ENCODE measurements around the gene SELENOW. TPM values are rescaled to one million over a fixed set of nuclear protein-coding genes. Genes with fewer than 3 reads are reported as not detected.
A peak's percentile ranks its signal among the peaks of the same experiment; 100 is the strongest.

Gene SELENOW
- total and polyA plus RNA-seq, 2 of the 8 experiments (the other 6 are each of a cell fraction or from before 2014, with no cell fraction given): 371 to 588 TPM

DNA sequence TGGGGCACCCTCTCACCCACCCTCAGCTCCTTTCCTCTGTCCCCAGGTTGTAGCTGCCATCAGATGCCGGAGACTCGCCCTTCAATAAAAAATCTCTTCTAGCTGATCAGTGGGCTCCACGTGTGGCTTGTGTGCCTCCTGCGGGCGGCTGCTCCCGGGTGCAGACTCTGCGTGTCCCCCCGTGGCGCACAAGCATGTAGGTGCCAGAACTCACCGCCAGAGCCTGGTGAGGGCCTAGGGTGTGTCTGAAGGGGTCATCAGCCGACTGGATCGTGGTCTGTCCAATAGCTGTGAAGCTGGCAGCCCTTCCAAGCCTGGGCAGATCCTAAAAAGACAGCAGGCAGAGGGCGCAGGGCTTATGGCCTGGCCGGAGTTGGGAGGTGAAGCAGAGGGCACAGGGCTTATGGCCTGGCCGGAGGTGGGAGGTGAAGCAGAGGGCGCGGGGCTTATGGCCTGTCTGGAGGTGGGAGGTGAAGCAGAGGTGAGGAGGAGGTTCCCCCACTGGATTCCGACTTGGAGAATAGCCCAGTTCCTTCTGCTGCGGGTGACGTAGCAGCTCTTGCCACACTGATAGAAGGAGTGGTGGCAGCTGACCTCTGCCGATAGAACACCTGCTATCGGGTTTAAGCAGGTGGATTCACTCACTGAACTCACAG is 21.4 kb upstream of the SELENOW start:
- no peak overlapping the region for H3K4me2 ChIP-seq (ENCODE audit: insufficient read depth in 1 of 2, low read depth in 2 of 2, low read length in 2 of 2)
- H2BK15ac ChIP-seq (ENCODE audit: low read length): no peak overlapping the region
- TF ChIP-seq TAF1 (IDR thresholded peaks at IDR 0.05; ENCODE audit: low read depth, low read length) (no peak), POLR2A (IDR thresholded peaks at IDR 0.05; ENCODE audit: control extremely low read depth in 1 of 2, low read depth in 2 of 2, low read length in 2 of 2) (peak in 1 of 2 experiments; percentile 37; a peak in 2 of 3 replicates)
- TF ChIP-seq, protein P1, sequence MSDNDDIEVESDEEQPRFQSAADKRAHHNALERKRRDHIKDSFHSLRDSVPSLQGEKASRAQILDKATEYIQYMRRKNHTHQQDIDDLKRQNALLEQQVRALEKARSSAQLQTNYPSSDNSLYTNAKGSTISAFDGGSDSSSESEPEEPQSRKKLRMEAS (IDR thresholded peaks at IDR 0.05): no peak
- POLR2A ChIA-PET (ENCODE audit: partially characterized antibody): interaction anchor here (0.7 to 11.0 kb wide), 10 partner anchors 8 to 42 kb away, joined by 3 to 204 read pairs (median 5); partner anchors contain the start of genes NOP53 and SELENOW
- H2BK12ac ChIP-seq (ENCODE audit: low read depth, low read length): no peak overlapping the region
- no peak overlapping the region for H2BK5ac ChIP-seq (ENCODE audit: low read depth, low read length)
- no peak overlapping the region for H2BK20ac ChIP-seq (ENCODE audit: low read length)
- no peaks in the 10 kb centered on the region for H3K9me3 ChIP-seq (ENCODE audit: insufficient read depth in 2 of 2, low read depth in 1 of 2, low read length in 1 of 2)
- no peak for DNase-seq (ENCODE audit: low read depth in 1 of 2, low spot score in 2 of 2)
- H4K8ac ChIP-seq (ENCODE audit: extremely low read depth, insufficient read depth, low read length): no peak overlapping the region
- no peak overlapping the region for H3K4ac ChIP-seq (replicated peaks; ENCODE audit: insufficient read length, low read depth, low read length)
- no peak overlapping the region for H3K4me3 ChIP-seq (ENCODE audit: extremely low read depth in 1 of 4, insufficient read depth in 2 of 4, low read depth in 3 of 4, low read length in 4 of 4)
- no peak overlapping the region for H4K91ac ChIP-seq (replicated peaks; ENCODE audit: insufficient read length, low read length)
- no peak overlapping the region for H4K5ac ChIP-seq (ENCODE audit: insufficient read length, low read depth, low read length)
- H3K14ac ChIP-seq (ENCODE audit: insufficient read length): no peak overlapping the region
- H3K23me2 ChIP-seq (ENCODE audit: low read depth, low read length): no peaks in the 10 kb centered on the region
- H3K79me2 ChIP-seq (ENCODE audit: control insufficient read depth in 1 of 2, insufficient read depth in 2 of 2, low read length in 2 of 2): no peaks in the 10 kb centered on the region; a peak in 1 of 4 replicates
- no peak overlapping the region for H3K56ac ChIP-seq (replicated peaks; ENCODE audit: insufficient read length, low read depth, low read length)
- no peak overlapping the region for H3K27ac ChIP-seq (ENCODE audit: low read depth, low read length)
- H3K4me1 ChIP-seq (replicated peaks in 1 of 4; ENCODE audit: control insufficient read depth in 3 of 4, insufficient read depth in 4 of 4, low read length in 3 of 4): no peaks in the 10 kb centered on the region
- H3K9ac ChIP-seq (replicated peaks in 1 of 4; ENCODE audit: extremely low read depth in 1 of 4, low read depth in 3 of 4, low read length in 3 of 4): no peak overlapping the region
- peaks cover 10 to 13% of the 10 kb centered on the region in 2 experiments for H4K20me1 ChIP-seq (replicated peaks in 1 of 2; ENCODE audit: control insufficient read depth in 1 of 2, insufficient read depth in 2 of 2, low read length in 2 of 2)
- H2BK120ac ChIP-seq (replicated peaks; ENCODE audit: low read depth, low read length): no peak overlapping the region
- no peaks in the 10 kb centered on the region; the same call in 1 of the 2 replicates for H3K79me1 ChIP-seq (ENCODE audit: low read depth, low read length)
- whole genome bisulfite sequencing, 2 experiments (ENCODE audit: extremely low coverage in 1 of 2, insufficient coverage in 1 of 2, insufficient read length in 1 of 2, insufficient replicate concordance in 2 of 2, low coverage in 1 of 2, low lambda C conversion rate in 2 of 2, missing lambda C conversion rate in 1 of 2): 94% methylated on average over 22 of the region's 22 CpGs; no CpG with 5 or more reads in 1 of the 2 experiments
- no peak overlapping the region for H3K23ac ChIP-seq (ENCODE audit: insufficient read length)
- FAIRE-seq: no peak
- H2AFZ ChIP-seq (ENCODE audit: low read length): no peak overlapping the region
- no peak overlapping the region for H2AK5ac ChIP-seq (ENCODE audit: low read depth, low read length)
- H3K18ac ChIP-seq (ENCODE audit: extremely low read depth, low read length): no peak overlapping the region
- CTCF ChIA-PET (ENCODE audit: partially characterized antibody): interaction anchor here (1.0 to 3.1 kb wide), 5 partner anchors 9 to 57 kb away, joined by 4 to 20 read pairs (median 10); no protein-coding TSS in a partner anchor
- no peaks in the 10 kb centered on the region for H3K27me3 ChIP-seq (replicated peaks in 1 of 4; ENCODE audit: control insufficient read depth in 3 of 4, extremely low read depth in 1 of 4, insufficient read depth in 3 of 4, low read length in 3 of 4)
- H3K36me3 ChIP-seq (ENCODE audit: control insufficient read depth in 2 of 4, insufficient read depth in 4 of 4, low read length in 3 of 4): peaks cover 20 to 70% (median 59%) of the 10 kb centered on the region in 4 experiments

All from H1 (cell line).